Heart left ventricle (tissue), 13 donors: Measurements from ENCODE around the gene NXN.

Experiments used
- POLR2A ChIP-seq, 2 donors: fragments of 450-650 bp; IDR thresholded peaks; one replicate each; pipeline ENCODE4 v1.6.1; 2017; ENCODE audit warnings: antibody characterized with exemption in 2 of 2, mild to moderate bottlenecking in 2 of 2, moderate library complexity in 2 of 2
- TF ChIP-seq, protein P1 (sequence below), 12 donors: fragments of 200-600 bp; sonication (generic) in 4 of 12; IDR thresholded peaks; one replicate each; pipeline versions ENCODE4 v1.5.0 to v1.8.0; 2018 to 2022; ENCODE audit warnings: antibody characterized with exemption in 12 of 12, mild to moderate bottlenecking in 5 of 12
- donor health status: ischemic (EF 13 %, LVEDD 7.1; RV severe dilation, severe dysfunction).
- donor health status: DM: no; HTN: yes; CAD: no.
- donor health status: DM: no; HTN: no; CAD: no.
- donor health status: ischemic (EF 25% LVEDD 6.9; RV normal size, moderate dysfunction).
- donor health status: ischemic (EF 25% LVEDD 5.7; RV mildly dilated, moderate dysfunction).
- donor health status: ischemic (EF 35%, LVEDD 5.7; RV mildly dilated, moderate dysfunction).
- donor health status: nonischemic (EF 11% LVEDD 7.7; RV severe dilation, severe dysfunction).
- donor health status: DM: yes; HTN: yes; CAD: no.
- donor health status: PGD.
- donor health status: ischemic (EF 29% LVEDD 5.4; RV normal size, mild dysfunction).
- donor health status: nonischemic (EF 23%, LVEDD 6.1; RV moderate dilation, normal function).

DNA sequence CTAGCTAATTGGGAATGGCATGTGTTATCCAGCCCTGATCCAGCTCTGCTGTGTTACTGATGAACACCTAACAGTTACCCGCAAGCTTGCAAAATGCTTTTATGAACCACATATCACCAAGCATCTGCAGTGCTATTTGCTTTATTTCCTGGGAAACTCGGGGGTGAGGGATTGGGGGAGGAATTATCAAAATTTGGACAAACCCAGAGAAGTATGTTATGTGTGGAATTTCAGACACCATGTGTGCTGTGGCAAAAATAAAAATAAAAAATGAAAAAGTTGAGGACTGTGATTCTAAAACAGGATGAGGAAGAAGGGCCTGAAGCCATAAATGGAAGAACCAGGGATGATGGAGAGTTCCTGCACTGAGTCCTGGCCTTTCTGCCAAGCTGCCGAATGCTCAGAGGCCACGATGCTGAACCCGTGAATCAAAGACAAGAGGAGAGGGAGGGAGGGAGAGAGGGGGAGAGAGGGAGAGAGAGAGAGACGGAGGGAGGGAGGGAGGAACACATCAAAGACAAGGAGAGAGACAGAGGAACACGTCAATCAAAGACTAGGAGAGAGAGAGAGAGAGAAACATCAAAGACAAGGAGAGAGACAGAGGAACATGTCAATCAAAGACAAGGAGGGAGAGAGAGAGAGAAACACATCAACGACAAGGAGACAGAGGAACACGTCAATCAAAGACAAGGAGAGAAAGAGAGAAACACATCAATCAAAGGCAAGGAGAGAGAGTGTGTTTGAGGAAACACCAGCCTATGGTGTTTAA, 107.6 kb downstream of the NXN start:
- TF ChIP-seq, protein P1, sequence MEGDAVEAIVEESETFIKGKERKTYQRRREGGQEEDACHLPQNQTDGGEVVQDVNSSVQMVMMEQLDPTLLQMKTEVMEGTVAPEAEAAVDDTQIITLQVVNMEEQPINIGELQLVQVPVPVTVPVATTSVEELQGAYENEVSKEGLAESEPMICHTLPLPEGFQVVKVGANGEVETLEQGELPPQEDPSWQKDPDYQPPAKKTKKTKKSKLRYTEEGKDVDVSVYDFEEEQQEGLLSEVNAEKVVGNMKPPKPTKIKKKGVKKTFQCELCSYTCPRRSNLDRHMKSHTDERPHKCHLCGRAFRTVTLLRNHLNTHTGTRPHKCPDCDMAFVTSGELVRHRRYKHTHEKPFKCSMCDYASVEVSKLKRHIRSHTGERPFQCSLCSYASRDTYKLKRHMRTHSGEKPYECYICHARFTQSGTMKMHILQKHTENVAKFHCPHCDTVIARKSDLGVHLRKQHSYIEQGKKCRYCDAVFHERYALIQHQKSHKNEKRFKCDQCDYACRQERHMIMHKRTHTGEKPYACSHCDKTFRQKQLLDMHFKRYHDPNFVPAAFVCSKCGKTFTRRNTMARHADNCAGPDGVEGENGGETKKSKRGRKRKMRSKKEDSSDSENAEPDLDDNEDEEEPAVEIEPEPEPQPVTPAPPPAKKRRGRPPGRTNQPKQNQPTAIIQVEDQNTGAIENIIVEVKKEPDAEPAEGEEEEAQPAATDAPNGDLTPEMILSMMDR (IDR thresholded peaks at IDR 0.05): no peak
- TF ChIP-seq POLR2A (IDR thresholded peaks at IDR 0.05): no peak
